Osteoblast (primary cell): ENCODE results near the gene TPRN. TPM values are rescaled to one million over a fixed set of nuclear protein-coding genes. Genes with fewer than 3 reads are reported as not detected.

Experiments used
- DNase-seq: peaks from one replicate; pipeline ENCODE4 v3.0.0; 2011; ENCODE audit warnings: low spot score, mixed read lengths; ENCODE audit not compliant: insufficient read length; ENCODE audit errors: missing footprints
- H2AFZ ChIP-seq: 2 replicates; pipeline ENCODE4 v1.6.0; 2011; ENCODE audit warnings: mild to moderate bottlenecking, low read length
- H3K27ac ChIP-seq: 2 replicates; pipeline ENCODE4 v1.5.1; 2011; ENCODE audit warnings: mild to moderate bottlenecking, low read depth, low read length, moderate library complexity
- H3K27me3 ChIP-seq: 2 replicates; pipeline ENCODE4 v1.6.0; 2012; ENCODE audit warnings: mild to moderate bottlenecking, control low read depth, inconsistent platforms, low read length, moderate library complexity; ENCODE audit not compliant: insufficient read depth
- H3K36me3 ChIP-seq: 2 replicates; pipeline ENCODE4 v1.5.1; 2011; ENCODE audit warnings: mild to moderate bottlenecking, low read length, control low read depth, moderate library complexity; ENCODE audit not compliant: insufficient read depth
- H3K4me1 ChIP-seq: 2 replicates; pipeline ENCODE4 v1.5.1; 2011; ENCODE audit warnings: mild to moderate bottlenecking, low read length, control low read depth, moderate library complexity; ENCODE audit not compliant: insufficient read depth
- H3K4me2 ChIP-seq: 2 replicates; pipeline ENCODE4 v1.6.0; 2011; ENCODE audit warnings: mild to moderate bottlenecking, low read length; ENCODE audit not compliant: insufficient read depth
- H3K4me3 ChIP-seq: fragments of 200-600 bp; sonication (generic); 3 replicates; pipeline ENCODE4 v1.5.1; 2012; ENCODE audit warnings: mild to moderate bottlenecking, low read length, inconsistent platforms; ENCODE audit not compliant: insufficient read depth
- H3K79me2 ChIP-seq: 2 replicates; pipeline ENCODE4 v1.6.0; 2012; ENCODE audit warnings: mild to moderate bottlenecking, low read length, control low read depth, inconsistent platforms; ENCODE audit not compliant: insufficient read depth
- H3K9me3 ChIP-seq: 2 replicates; pipeline ENCODE4 v1.5.1; 2011; ENCODE audit warnings: low read depth, low read length, control low read depth
- H4K20me1 ChIP-seq: 2 replicates; pipeline ENCODE4 v1.6.0; 2012; ENCODE audit warnings: mild to moderate bottlenecking, low read length, control low read depth; ENCODE audit not compliant: insufficient read depth
- CTCF ChIP-seq: IDR thresholded peaks from 2 replicates; pipeline ENCODE4 v1.5.1; 2011; ENCODE audit warnings: mild to moderate bottlenecking, low read depth, low read length, moderate library complexity; ENCODE audit errors: extremely low read depth
- total RNA-seq: library from RNA; depleted of rRNA; stranded (reverse); fragments of >200 nt; gene quantifications from 2 replicates; pipeline ENCODE4 v1.2.3, GENCODE V29; 2012

TPRN gene
- total RNA-seq, 1 donor = 10.5 TPM

DNA sequence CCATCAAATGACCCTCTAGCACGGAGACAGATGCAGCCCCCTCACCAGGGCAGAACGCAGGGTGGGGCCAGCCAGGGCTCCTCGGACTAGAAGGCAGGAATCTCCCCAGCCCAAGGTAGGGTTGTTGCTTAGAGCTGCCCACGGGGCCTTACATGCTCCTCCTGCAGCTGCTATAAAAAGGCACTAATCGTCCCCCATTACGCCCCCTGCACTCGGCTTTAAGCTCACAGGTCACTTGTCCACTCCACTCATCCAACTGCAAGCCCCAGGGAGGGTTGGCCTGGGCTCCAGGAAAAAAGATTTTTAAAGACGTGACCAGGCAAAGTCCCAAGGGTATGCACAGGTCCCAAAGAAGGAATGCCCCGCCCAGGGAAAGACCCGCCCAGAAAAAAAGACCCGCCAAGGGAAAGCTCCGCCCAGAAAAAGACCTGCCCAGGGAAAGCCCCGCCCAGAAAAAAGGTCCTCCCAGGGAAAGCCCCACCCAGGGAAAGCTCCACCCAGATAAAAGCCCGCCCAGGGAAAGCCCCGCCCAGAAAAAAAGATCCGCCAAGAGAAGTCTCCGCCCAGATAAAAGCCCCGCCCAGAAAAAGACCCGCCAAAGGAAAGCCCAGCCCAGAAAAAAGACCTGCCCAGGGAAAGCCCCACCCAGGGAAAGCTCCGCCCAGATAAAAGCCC lies 50.5 kb downstream of the TPRN start:
- H3K9me3 ChIP-seq = no peaks in the 10 kb centered on the region
- no peaks in the 10 kb centered on the region for H3K79me2 ChIP-seq
- no peak for DNase-seq
- H3K27me3 ChIP-seq = no peaks in the 10 kb centered on the region
- no peaks in the 10 kb centered on the region for H3K4me1 ChIP-seq
- TF ChIP-seq CTCF = no peak
- no peak overlapping the region for H3K4me2 ChIP-seq
- H3K27ac ChIP-seq = no peak overlapping the region
- H4K20me1 ChIP-seq = no peaks in the 10 kb centered on the region
- H3K36me3 ChIP-seq = no peaks in the 10 kb centered on the region
- no peak overlapping the region for H3K4me3 ChIP-seq
- H2AFZ ChIP-seq = no peak overlapping the region

DNA sequence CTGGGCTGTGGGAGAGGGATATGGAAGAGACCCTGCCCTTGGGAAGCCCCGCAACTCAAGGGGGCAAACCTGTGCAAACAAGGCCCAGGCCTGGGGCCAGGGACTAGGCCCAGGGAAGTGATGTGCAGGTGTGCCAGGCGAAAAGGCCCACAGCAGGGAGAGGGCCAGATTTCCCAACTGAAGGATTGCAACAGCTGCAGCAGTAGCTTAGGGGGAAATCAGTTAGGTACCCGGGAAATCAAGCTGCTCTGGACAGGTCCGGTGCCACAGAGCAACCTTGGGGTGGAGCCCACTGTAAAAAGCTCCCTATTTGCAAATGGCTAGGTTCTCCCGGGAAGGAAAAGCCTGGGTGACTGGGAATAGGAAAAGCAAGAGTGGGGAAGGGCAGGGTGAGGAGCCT lies 51.2 kb downstream of the TPRN start:
- Histone ChIP-seq H3K4me2 (no peak overlapping the region), H3K9me3 (no peaks in the 10 kb centered on the region), H4K20me1 (no peaks in the 10 kb centered on the region), H3K27ac (no peak overlapping the region), H3K4me1 (no peaks in the 10 kb centered on the region), H2AFZ (no peak overlapping the region), H3K36me3 (no peaks in the 10 kb centered on the region), H3K27me3 (no peaks in the 10 kb centered on the region), H3K79me2 (no peaks in the 10 kb centered on the region), H3K4me3 (no peak overlapping the region)
- TF ChIP-seq CTCF = no peak
- no peak for DNase-seq

GRCh38 chr9:137148661-137149060 lies 51.9 kb downstream of the TPRN start:
- TF ChIP-seq CTCF = no peak
- Histone ChIP-seq H3K27ac (no peak overlapping the region), H3K79me2 (no peaks in the 10 kb centered on the region), H3K4me2 (no peak overlapping the region), H3K9me3 (no peaks in the 10 kb centered on the region), H3K4me3 (no peak overlapping the region), H3K36me3 (no peaks in the 10 kb centered on the region), H4K20me1 (no peaks in the 10 kb centered on the region), H3K27me3 (no peaks in the 10 kb centered on the region), H3K4me1 (no peaks in the 10 kb centered on the region), H2AFZ (no peak overlapping the region)
- no peak for DNase-seq

DNA sequence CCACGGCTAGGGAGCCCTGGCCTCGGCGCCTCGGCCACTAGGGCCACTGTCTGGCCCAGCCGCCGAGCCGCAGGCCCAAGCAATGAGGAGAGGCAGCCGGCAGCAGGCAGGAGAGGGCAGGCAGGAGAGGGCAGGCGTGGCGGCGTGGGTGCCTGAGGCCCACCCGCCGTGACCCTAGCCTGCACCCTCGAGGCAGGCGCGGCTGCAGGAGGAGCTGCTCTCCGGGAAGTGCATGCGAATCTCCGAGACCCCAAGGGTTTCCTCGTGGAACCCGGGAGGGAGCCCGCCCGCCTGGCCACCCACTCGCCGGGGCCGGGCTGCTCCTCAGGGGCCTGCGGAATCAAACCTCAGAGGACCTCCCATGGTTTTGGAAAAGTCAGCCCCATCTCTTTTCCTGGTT lies 52.3 kb downstream of the TPRN start:
- Histone ChIP-seq H3K4me2 (no peak overlapping the region), H2AFZ (no peak overlapping the region)
- no peak for TF ChIP-seq CTCF

More for the DNA sequence above, 52.3 kb downstream of the TPRN start:
- Histone ChIP-seq H3K4me3 (no peak overlapping the region), H3K36me3 (no peaks in the 10 kb centered on the region), H3K9me3 (no peaks in the 10 kb centered on the region), H3K79me2 (no peaks in the 10 kb centered on the region), H3K27ac (no peak overlapping the region), H4K20me1 (no peaks in the 10 kb centered on the region), H3K27me3 (no peaks in the 10 kb centered on the region), H3K4me1 (no peaks in the 10 kb centered on the region)
- DNase-seq = no peak
